ENCODE data around the gene SLC6A13.

DNA sequence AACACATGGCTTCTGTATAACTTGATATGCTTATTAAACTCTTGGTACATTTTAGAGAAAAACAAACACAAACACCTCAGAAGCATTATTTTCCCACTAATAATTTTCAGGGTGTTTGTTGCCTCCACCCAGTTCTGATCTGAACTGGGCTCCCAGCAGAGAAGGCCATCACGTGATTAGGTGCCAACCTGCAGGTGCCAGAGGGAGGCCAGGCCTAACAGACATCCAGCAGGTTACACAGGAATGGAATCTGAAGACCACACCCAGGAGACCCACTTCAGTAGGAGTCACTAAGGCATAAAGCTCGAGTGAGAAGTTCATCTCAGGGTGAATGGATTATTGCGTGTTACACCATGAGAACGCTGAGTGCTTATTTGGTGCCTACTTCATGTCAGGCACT, 57.6 kb downstream of the SLC6A13 start:
- TF ChIP-seq POLR2A (IDR thresholded peaks at IDR 0.05) = no peak
- TF ChIP-seq POLR2AphosphoS5 (IDR thresholded peaks at IDR 0.05) = no peak
- no peak for TF ChIP-seq CTCF (IDR thresholded peaks at IDR 0.05)
- no peak for TF ChIP-seq EP300 (IDR thresholded peaks at IDR 0.05)
